H1 (cell line): ENCODE results near the gene BRD1. TPM values are rescaled to one million over a fixed set of nuclear protein-coding genes. Genes with fewer than 3 reads are reported as not detected.

Experiments used
- CTCF ChIA-PET: fragments of 300-600 bp; sonication (Branson Sonifier 250); formaldehyde crosslinking; loops from one replicate; lab custom pipeline; 2021; ENCODE audit not compliant: partially characterized antibody; lab: Charles Lee
- POLR2A ChIA-PET: fragments of 300-600 bp; sonication (Branson Sonifier 250); formaldehyde crosslinking; loops from one replicate; lab custom pipeline; 2021; ENCODE audit warnings: inconsistent platforms; ENCODE audit not compliant: partially characterized antibody; lab: Charles Lee
- DNase-seq, 2 experiments: peaks; one replicate each; pipeline versions ENCODE4 v3.0.0 to v3.0.0-alpha.2; 2010 to 2022; ENCODE audit warnings: low spot score in 2 of 2, low read depth in 1 of 2, mixed read lengths in 1 of 2
- FAIRE-seq: peaks from 2 replicates; lab custom pipeline; 2011; peaks lifted over from hg19 to GRCh38; lab: Jason Lieb, UNC
- H2AFZ ChIP-seq: 2 replicates; pipeline ENCODE4 v1.8.1; 2012; ENCODE audit warnings: low read length, inconsistent platforms
- H2AK5ac ChIP-seq: 2 replicates; pipeline ENCODE4 v1.6.1; 2013; ENCODE audit warnings: low read depth, low read length
- H2BK120ac ChIP-seq: replicated peaks from 2 replicates; pipeline ENCODE3; 2013; ENCODE audit warnings: low read depth, low read length, inconsistent platforms
- H2BK12ac ChIP-seq: 2 replicates; pipeline ENCODE4 v1.6.1; 2013; ENCODE audit warnings: low read depth, low read length
- H2BK15ac ChIP-seq: 2 replicates; pipeline ENCODE4 v1.6.1; 2013; ENCODE audit warnings: low read length
- H2BK20ac ChIP-seq: 2 replicates; pipeline ENCODE4 v1.6.1; 2013; ENCODE audit warnings: low read length
- H2BK5ac ChIP-seq: 2 replicates; pipeline ENCODE4 v1.6.1; 2013; ENCODE audit warnings: low read depth, low read length
- H3K14ac ChIP-seq: 2 replicates; pipeline ENCODE4 v1.6.1; 2013; ENCODE audit warnings: inconsistent platforms; ENCODE audit not compliant: insufficient read length
- H3K18ac ChIP-seq: 2 replicates; pipeline ENCODE4 v1.6.1; 2013; ENCODE audit warnings: low read length; ENCODE audit errors: extremely low read depth
- H3K23ac ChIP-seq: 2 replicates; pipeline ENCODE4 v1.6.1; 2013; ENCODE audit warnings: inconsistent platforms; ENCODE audit not compliant: insufficient read length
- H3K23me2 ChIP-seq: 2 replicates; pipeline ENCODE4 v1.6.1; 2013; ENCODE audit warnings: low read depth, low read length
- H3K27ac ChIP-seq: 2 replicates; pipeline ENCODE4 v1.6.1; 2011; ENCODE audit warnings: low read depth, low read length, inconsistent platforms
- H3K27me3 ChIP-seq, 4 experiments: replicated peaks in 1 of 4; 1 replicate in 1 of 4; 2 replicates in 3 of 4; pipeline versions ENCODE4 v1.6.1 to v1.8.1; 2011 to 2013; ENCODE audit warnings: low read length in 3 of 4, mild to moderate bottlenecking in 3 of 4, inconsistent platforms in 2 of 4, mixed read lengths in 2 of 4, moderate library complexity in 1 of 4; ENCODE audit not compliant: control insufficient read depth in 3 of 4, insufficient read depth in 3 of 4; ENCODE audit errors: extremely low read depth in 1 of 4
- H3K36me3 ChIP-seq, 4 experiments: 2 replicates each; pipeline versions ENCODE4 v1.6.1 to v1.8.1; 2011 to 2013; ENCODE audit warnings: mild to moderate bottlenecking in 4 of 4, low read length in 3 of 4, moderate library complexity in 2 of 4, control low read depth in 1 of 4, inconsistent platforms in 1 of 4; ENCODE audit not compliant: insufficient read depth in 4 of 4, control insufficient read depth in 2 of 4
- H3K4ac ChIP-seq: replicated peaks from 2 replicates; pipeline ENCODE3; 2013; ENCODE audit warnings: low read length, low read depth, mixed read lengths, inconsistent platforms; ENCODE audit not compliant: insufficient read length
- H3K4me1 ChIP-seq, 4 experiments: replicated peaks in 1 of 4; 1 replicate in 1 of 4; 2 replicates in 3 of 4; pipeline versions ENCODE4 v1.6.1 to v1.8.1; 2011 to 2013; ENCODE audit warnings: low read length in 3 of 4, inconsistent platforms in 2 of 4, mixed read lengths in 1 of 4; ENCODE audit not compliant: insufficient read depth in 4 of 4, control insufficient read depth in 3 of 4
- H3K4me2 ChIP-seq, 2 experiments: 2 replicates each; pipeline versions ENCODE4 v1.6.1 to v1.8.1; 2011 to 2013; ENCODE audit warnings: low read depth in 2 of 2, low read length in 2 of 2, control low read depth in 1 of 2, inconsistent platforms in 1 of 2, mild to moderate bottlenecking in 1 of 2; ENCODE audit not compliant: insufficient read depth in 1 of 2
- H3K4me3 ChIP-seq, 4 experiments: fragments of 200-600, 300-600 bp in 1 of 4; sonication (generic), shearing (Covaris generic), sonication (Bioruptor Twin) in 1 of 4; 2 replicates each; pipeline versions ENCODE4 v1.5.1 to v1.8.1; 2011 to 2016; ENCODE audit warnings: low read length in 4 of 4, low read depth in 3 of 4, control low read depth in 2 of 4, inconsistent platforms in 2 of 4, mild to moderate bottlenecking in 2 of 4, mixed read lengths in 1 of 4, moderate library complexity in 1 of 4; ENCODE audit not compliant: insufficient read depth in 2 of 4; ENCODE audit errors: extremely low read depth in 1 of 4
- H3K56ac ChIP-seq: replicated peaks from 2 replicates; pipeline ENCODE3; 2013; ENCODE audit warnings: low read depth, mild to moderate bottlenecking, mixed read lengths, low read length, inconsistent platforms; ENCODE audit not compliant: insufficient read length
- H3K79me1 ChIP-seq: 2 replicates; pipeline ENCODE4 v1.6.1; 2013; ENCODE audit warnings: low read depth, low read length, control low read depth
- H3K79me2 ChIP-seq, 2 experiments: 2 replicates each; pipeline versions ENCODE4 v1.6.1 to v1.8.1; 2012 to 2013; ENCODE audit warnings: low read length in 2 of 2, mild to moderate bottlenecking in 2 of 2, inconsistent platforms in 1 of 2; ENCODE audit not compliant: insufficient read depth in 2 of 2, control insufficient read depth in 1 of 2
- H3K9ac ChIP-seq, 4 experiments: replicated peaks in 1 of 4; 1 replicate in 1 of 4; 2 replicates in 3 of 4; pipeline versions ENCODE4 v1.6.1 to v1.8.1; 2011 to 2013; ENCODE audit warnings: low read depth in 3 of 4, low read length in 3 of 4, control low read depth in 2 of 4, mild to moderate bottlenecking in 2 of 4, moderate library complexity in 2 of 4, inconsistent platforms in 1 of 4; ENCODE audit errors: extremely low read depth in 1 of 4
- H3K9me3 ChIP-seq, 2 experiments: 2 replicates each; pipeline versions ENCODE4 v1.6.1 to v1.8.1; 2012 to 2013; ENCODE audit warnings: mild to moderate bottlenecking in 2 of 2, moderate library complexity in 2 of 2, control low read depth in 1 of 2, inconsistent platforms in 1 of 2, low read depth in 1 of 2, low read length in 1 of 2, mixed read lengths in 1 of 2; ENCODE audit not compliant: insufficient read depth in 2 of 2
- H4K20me1 ChIP-seq, 2 experiments: replicated peaks in 1 of 2; 2 replicates each; pipeline versions ENCODE3 to v1.8.1; 2011 to 2013; ENCODE audit warnings: inconsistent platforms in 2 of 2, low read length in 2 of 2, mild to moderate bottlenecking in 1 of 2; ENCODE audit not compliant: insufficient read depth in 2 of 2, control insufficient read depth in 1 of 2
- H4K5ac ChIP-seq: 2 replicates; pipeline ENCODE4 v1.6.1; 2013; ENCODE audit warnings: low read length, low read depth, mixed read lengths, inconsistent platforms; ENCODE audit not compliant: insufficient read length
- H4K8ac ChIP-seq: 2 replicates; pipeline ENCODE4 v1.8.0; 2013; ENCODE audit warnings: mild to moderate bottlenecking, moderate library complexity, low read length, inconsistent platforms; ENCODE audit not compliant: insufficient read depth; ENCODE audit errors: extremely low read depth
- H4K91ac ChIP-seq: replicated peaks from 2 replicates; pipeline ENCODE3; 2013; ENCODE audit warnings: low read length, mixed read lengths, inconsistent platforms; ENCODE audit not compliant: insufficient read length
- BACH1 ChIP-seq: IDR thresholded peaks from 2 replicates; pipeline ENCODE4 v1.6.1; 2012; ENCODE audit warnings: low read length, improper control_type of control experiment
- CHD1 ChIP-seq: IDR thresholded peaks from 2 replicates; pipeline ENCODE4 v1.6.1; 2012; ENCODE audit warnings: low read depth, low read length, improper control_type of control experiment
- CREB1 ChIP-seq: IDR thresholded peaks from 2 replicates; pipeline ENCODE4 v1.6.1; 2012; ENCODE audit warnings: inconsistent platforms
- CTCF ChIP-seq, 3 experiments: IDR thresholded peaks; 1 replicate in 2 of 3; 2 replicates in 1 of 3; pipeline versions ENCODE4 v1.5.1 to v1.6.1; 2011; ENCODE audit warnings: low read length in 3 of 3, mild to moderate bottlenecking in 3 of 3, inconsistent platforms in 2 of 3, low read depth in 1 of 3, moderate library complexity in 1 of 3; ENCODE audit not compliant: insufficient read depth in 1 of 3; ENCODE audit errors: control extremely low read depth in 1 of 3
- GABPA ChIP-seq: IDR thresholded peaks from 2 replicates; pipeline ENCODE4 v1.6.1; 2011; ENCODE audit warnings: mild to moderate bottlenecking, low read length, moderate library complexity, borderline replicate concordance; ENCODE audit not compliant: insufficient read depth
- KDM4A ChIP-seq: IDR thresholded peaks from one replicate; pipeline ENCODE4 v1.7.1; 2012; ENCODE audit warnings: low read depth, mild to moderate bottlenecking, moderate library complexity, low read length, inconsistent platforms; ENCODE audit not compliant: severe bottlenecking
- MAX ChIP-seq: IDR thresholded peaks from 2 replicates; pipeline ENCODE4 v1.6.1; 2012; ENCODE audit warnings: inconsistent platforms
- RAD21 ChIP-seq, 2 experiments: IDR thresholded peaks in 1 of 2; conservative IDR thresholded peaks in 1 of 2; 2 replicates each; pipeline ENCODE4 v1.6.1; 2011; ENCODE audit warnings: low read depth in 2 of 2, low read length in 2 of 2, improper control_type of control experiment in 1 of 2, inconsistent platforms in 1 of 2, mild to moderate bottlenecking in 1 of 2, moderate library complexity in 1 of 2
- SIRT6 ChIP-seq: IDR thresholded peaks from one replicate; pipeline ENCODE4 v1.7.1; 2012; ENCODE audit warnings: low read length, inconsistent platforms
- SP2 ChIP-seq: IDR thresholded peaks from 2 replicates; pipeline ENCODE4 v1.6.1; 2012; ENCODE audit warnings: mild to moderate bottlenecking, low read length, inconsistent platforms
- WGBS, 2 experiments: shearing (Covaris generic) in 1 of 2; methylation state at CpG; one replicate each; pipeline versions ENCODE4 v1.1.6 to v1.1.7; 2013 to 2015; ENCODE audit warnings: low lambda C conversion rate in 2 of 2, mixed read lengths in 2 of 2, inconsistent platforms in 1 of 2, low coverage in 1 of 2, missing lambda C conversion rate in 1 of 2; ENCODE audit not compliant: insufficient replicate concordance in 2 of 2, insufficient coverage in 1 of 2, insufficient read length in 1 of 2; ENCODE audit errors: extremely low coverage in 1 of 2, missing lambda C conversion rate in 1 of 2; 5-methylcytosine and 5-hydroxymethylcytosine counted together
- polyA plus RNA-seq, 7 experiments: library from polyadenylated mRNA; depleted of rRNA in 3 of 7; stranded (reverse) in 5 of 7; unstranded in 2 of 7; fragments of >200 nt in 5 of 7; fragments of 200-250 nt in 2 of 7; gene quantifications; 1 replicate in 5 of 7; 2 replicates in 1 of 7; 4 replicates in 1 of 7; pipeline versions ENCODE4 v1.2.1 to v1.2.3, GENCODE V29; 2011 to 2013; ENCODE audit warnings: missing spikeins in 2 of 7, mixed read lengths in 2 of 7
- total RNA-seq: library from RNA; stranded (reverse); fragmentation: NEBNext Ultra II Directional; extraction: Animal tissue kit (Norgen Biotek cat#: 25700); gene quantifications from 2 replicates; pipeline ENCODE4 v1.2.1, GENCODE V29; 2021

Gene BRD1
- total and polyA plus RNA-seq, 2 of the 8 experiments (the other 6 are each of a cell fraction or from before 2014, with no cell fraction given): 6.8 to 34.0 TPM

- Histone ChIP-seq H3K79me2 (no peaks in the 10 kb centered on the region), H2AFZ (0 out of 2 replicates have a peak overlapping the region, but pooled peaks have one; percentile 11), H4K8ac (peak overlapping the region; percentile 80; the same call in 1 of the 2 replicates), H3K4me3 (peak overlapping the region in 3 of 4 experiments; percentile 23 to 52 (median 29); a peak in 5 of 8 replicates), H3K36me3 (no peaks in the 10 kb centered on the region), H3K4me2 (peak overlapping the region; percentile 1 to 63; a peak in 3 of 4 replicates), H2BK120ac (no peak overlapping the region), H2BK15ac (no peak overlapping the region), H3K79me1 (no peaks in the 10 kb centered on the region), H3K9ac (no peak overlapping the region), H3K23me2 (no peaks in the 10 kb centered on the region), H4K5ac (no peak overlapping the region), H3K27ac (no peak overlapping the region), H3K4ac (no peak overlapping the region), H4K20me1 (no peaks in the 10 kb centered on the region), H4K91ac (no peak overlapping the region), H3K27me3 (peaks cover 3 to 20% (median 14%) of the 10 kb centered on the region in 4 experiments; a peak in 5 of 7 replicates), H3K56ac (no peak overlapping the region), H2BK20ac (no peak overlapping the region), H3K14ac (no peak overlapping the region), H3K23ac (no peak overlapping the region), H2BK5ac (no peak overlapping the region), H3K4me1 (no peaks in the 10 kb centered on the region; a peak in 1 of 7 replicates), H3K9me3 (no peaks in the 10 kb centered on the region), H2AK5ac (no peak overlapping the region), H2BK12ac (no peak overlapping the region), H3K18ac (no peak overlapping the region)
- POLR2A ChIA-PET: no interaction called here
- 24% methylated on average over 34 of the region's 41 CpGs; no CpG with 5 or more reads in 1 of the 2 experiments for WGBS, 2 experiments
- CTCF ChIA-PET: interaction anchor here (0.6 to 2.1 kb wide), 13 partner anchors 11 to 797 kb away, joined by 3 to 6 read pairs (median 3); no protein-coding TSS in a partner anchor
- no peak for FAIRE-seq
- peak in 1 of 2 experiments; percentile 92 for DNase-seq
- TF ChIP-seq SP2: no peak
- TF ChIP-seq CREB1: no peak
- peak; percentile 86 to 91 (median 90) for TF ChIP-seq CTCF (IDR thresholded peaks at IDR 0.05; ENCODE audit: control extremely low read depth in 1 of 3, insufficient read depth in 1 of 3, low read depth in 1 of 3, low read length in 3 of 3)
- 0 out of 2 replicates have a peak, but pooled peaks have one; percentile 39 for TF ChIP-seq MAX
- TF ChIP-seq BACH1: 0 out of 2 replicates have a peak, but pooled peaks have one; percentile 22
- TF ChIP-seq CHD1: no peak
- TF ChIP-seq KDM4A: peak; percentile 30
- peak; percentile 94 to 97 for TF ChIP-seq RAD21 (IDR thresholded peaks at IDR 0.05 in 1 of 2, conservative IDR thresholded peaks at IDR 0.05 in 1 of 2; ENCODE audit: low read depth in 2 of 2, low read length in 2 of 2)
- peak; percentile 81 for TF ChIP-seq GABPA
- TF ChIP-seq SIRT6: no peak
Measured at GRCh38 chr22:49724893-49725489, 102.7 kb downstream of the BRD1 start.
